HUES64 (cell line): ENCODE data around the gene SERPINA7. TPM values are rescaled to one million over a fixed set of nuclear protein-coding genes. Genes with fewer than 3 reads are reported as not detected.

Experiments used
- H3K27ac ChIP-seq: 2 replicates; pipeline ENCODE4 v1.7.0; 2013; ENCODE audit warnings: low read depth, low read length, inconsistent platforms
- H3K27me3 ChIP-seq: 2 replicates; pipeline ENCODE4 v1.6.1; 2013; ENCODE audit warnings: mild to moderate bottlenecking, low read length; ENCODE audit not compliant: insufficient read depth
- H3K36me3 ChIP-seq: 2 replicates; pipeline ENCODE4 v1.6.1; 2013; ENCODE audit warnings: mild to moderate bottlenecking, low read length; ENCODE audit not compliant: insufficient read depth
- H3K4me1 ChIP-seq: 2 replicates; pipeline ENCODE4 v1.6.1; 2013; ENCODE audit warnings: mild to moderate bottlenecking, low read length, moderate library complexity; ENCODE audit not compliant: insufficient read depth
- H3K4me3 ChIP-seq: 2 replicates; pipeline ENCODE4 v1.5.1; 2013; ENCODE audit warnings: mild to moderate bottlenecking, low read length, moderate library complexity
- H3K9ac ChIP-seq: 2 replicates; pipeline ENCODE4 v1.6.1; 2013; ENCODE audit warnings: mild to moderate bottlenecking, low read depth, low read length
- H3K9me3 ChIP-seq: 2 replicates; pipeline ENCODE4 v1.6.1; 2013; ENCODE audit warnings: low read depth, low read length; ENCODE audit not compliant: insufficient read depth
- WGBS: fragments of 150-250, 120-280 bp; methylation state at CpG from one replicate; pipeline ENCODE4 v1.1.7; 2013; ENCODE audit warnings: missing lambda C conversion rate; 5-methylcytosine and 5-hydroxymethylcytosine counted together
- polyA plus RNA-seq, 2 experiments: library from polyadenylated mRNA; stranded (reverse); fragments of 50-300 nt; gene quantifications; one replicate each; pipeline ENCODE4 v1.2.3, GENCODE V29; 2013

Gene SERPINA7, protein sequence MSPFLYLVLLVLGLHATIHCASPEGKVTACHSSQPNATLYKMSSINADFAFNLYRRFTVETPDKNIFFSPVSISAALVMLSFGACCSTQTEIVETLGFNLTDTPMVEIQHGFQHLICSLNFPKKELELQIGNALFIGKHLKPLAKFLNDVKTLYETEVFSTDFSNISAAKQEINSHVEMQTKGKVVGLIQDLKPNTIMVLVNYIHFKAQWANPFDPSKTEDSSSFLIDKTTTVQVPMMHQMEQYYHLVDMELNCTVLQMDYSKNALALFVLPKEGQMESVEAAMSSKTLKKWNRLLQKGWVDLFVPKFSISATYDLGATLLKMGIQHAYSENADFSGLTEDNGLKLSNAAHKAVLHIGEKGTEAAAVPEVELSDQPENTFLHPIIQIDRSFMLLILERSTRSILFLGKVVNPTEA
- polyA plus RNA-seq (2013, experiment 1 of 2): not detected
- polyA plus RNA-seq (2013, experiment 2 of 2): not detected

DNA sequence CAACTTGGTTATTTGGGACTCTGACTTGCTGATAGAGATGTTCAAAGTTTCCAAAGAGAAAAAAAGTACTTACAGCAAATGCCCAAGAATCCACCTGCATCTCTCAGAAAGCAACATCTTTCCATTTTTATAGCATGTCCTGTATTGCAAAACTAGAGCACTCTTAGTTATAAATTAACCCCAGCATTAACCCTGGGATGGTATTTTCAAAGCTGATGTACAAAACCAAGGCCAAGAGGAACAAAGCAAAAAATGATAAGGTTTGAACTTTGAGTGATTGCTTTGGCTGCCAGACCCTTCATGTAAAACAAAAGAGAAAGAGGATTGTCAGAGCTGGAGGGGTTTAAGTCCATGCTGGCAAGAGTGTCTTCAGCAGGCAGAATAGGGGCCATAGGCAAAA, at the start of gene SERPINA7:
Gene SERPINA7, minus strand, starts transcription at position 103 of the 400 bp plus-strand sequence. CDS start 1,669 bp downstream, outside the sequence.
- no peak within 1 kb of the TSS for H3K27ac ChIP-seq
- H3K27me3 ChIP-seq: no peaks in the 10 kb centered on the region
- H3K4me3 ChIP-seq: no peak within 1 kb of the TSS
- H3K9me3 ChIP-seq: no peaks in the 10 kb centered on the region
- no peaks in the 10 kb centered on the region for H3K36me3 ChIP-seq
- H3K4me1 ChIP-seq: no peaks in the 10 kb centered on the region
- H3K9ac ChIP-seq: no peak within 1 kb of the TSS

DNA sequence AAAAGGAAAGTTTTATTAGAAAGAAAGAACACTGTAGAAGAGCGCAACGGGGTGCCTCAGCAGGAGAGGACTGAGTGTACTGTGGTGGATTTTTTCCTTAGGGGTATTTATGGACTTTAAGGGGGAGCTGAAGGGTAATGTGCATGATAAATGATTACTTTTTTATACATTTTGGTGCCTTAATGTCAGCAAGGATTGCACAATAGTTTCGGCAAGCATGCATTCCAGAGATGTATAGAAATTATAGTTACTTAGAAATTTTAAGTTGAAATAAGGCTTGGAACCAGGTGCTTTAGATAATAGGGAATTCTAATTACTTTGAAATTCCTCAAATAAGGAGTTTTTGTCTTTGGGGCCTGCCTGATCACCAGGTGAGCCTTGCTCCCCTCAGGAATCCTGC, 30.5 kb upstream of the SERPINA7 start:
- Histone ChIP-seq H3K27me3 (no peaks in the 10 kb centered on the region), H3K4me3 (no peak overlapping the region), H3K27ac (no peak overlapping the region), H3K9ac (no peak overlapping the region), H3K36me3 (no peaks in the 10 kb centered on the region), H3K4me1 (no peaks in the 10 kb centered on the region), H3K9me3 (no peaks in the 10 kb centered on the region)
- WGBS: 91% methylated on average over 3 of the region's 3 CpGs

DNA sequence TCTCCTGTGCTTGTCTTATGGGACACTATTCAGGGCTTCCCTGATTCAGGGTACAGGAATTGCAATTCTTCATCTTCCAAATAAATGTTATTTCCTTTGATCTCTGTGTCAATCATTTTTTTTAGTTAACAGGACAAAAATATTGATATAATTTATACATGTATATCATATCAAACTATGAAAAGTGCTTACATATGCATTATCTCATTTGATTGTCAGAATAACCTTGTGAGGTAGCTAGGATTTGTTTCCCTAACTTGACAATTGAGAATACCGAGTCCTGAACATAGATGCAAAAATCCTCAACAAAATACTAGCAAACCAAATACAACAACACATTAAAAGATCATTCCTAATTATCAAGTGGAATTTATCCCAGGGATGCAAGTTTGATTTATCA, 11.5 kb upstream of the SERPINA7 start:
- no peaks in the 10 kb centered on the region for H3K36me3 ChIP-seq
- WGBS: no CpG with 5 or more reads among the region's 1 CpG
- H3K9me3 ChIP-seq: no peaks in the 10 kb centered on the region
- no peak overlapping the region for H3K9ac ChIP-seq
- no peaks in the 10 kb centered on the region for H3K27me3 ChIP-seq
- H3K4me1 ChIP-seq: no peaks in the 10 kb centered on the region
- no peak overlapping the region for H3K4me3 ChIP-seq
- H3K27ac ChIP-seq: no peak overlapping the region

DNA sequence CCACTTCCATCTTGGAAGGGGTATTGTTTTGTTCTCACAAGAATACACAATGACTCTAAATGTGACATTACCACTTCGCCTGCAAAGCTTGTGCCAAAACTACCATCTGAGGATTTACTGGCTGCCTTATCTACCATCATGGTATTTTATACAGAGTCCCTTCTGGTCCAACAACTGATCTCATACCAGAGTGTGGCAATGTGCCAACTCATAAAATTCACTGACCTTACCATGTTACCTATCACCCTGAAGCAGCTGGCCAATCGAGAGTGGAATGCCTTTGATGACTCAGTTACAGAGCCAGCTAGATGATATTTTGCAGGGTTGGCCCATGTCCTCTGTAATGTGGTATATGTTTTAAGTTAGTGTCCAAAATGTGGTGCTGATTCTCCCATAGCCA, 3.8 kb upstream of the SERPINA7 start:
- H3K9ac ChIP-seq: no peak overlapping the region

DNA sequence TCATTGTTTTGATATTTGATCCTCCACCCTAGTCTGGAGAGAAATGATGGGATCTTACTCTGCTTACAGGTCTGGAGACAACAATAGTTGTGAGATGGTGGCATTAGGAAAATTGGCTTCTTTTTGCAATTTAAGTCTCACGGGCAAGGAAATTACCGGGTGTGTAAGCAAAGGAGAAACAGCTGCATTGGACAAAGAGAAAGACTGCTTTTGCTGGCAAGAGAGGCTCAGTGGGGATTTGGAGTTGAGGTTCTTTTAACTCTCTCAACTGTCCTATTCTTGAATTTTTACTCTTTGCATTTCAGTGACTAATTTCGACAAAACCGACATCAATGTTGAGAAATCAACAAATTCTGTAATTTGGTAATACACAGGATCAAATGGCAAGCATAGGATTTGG, 2.3 kb upstream of the SERPINA7 start:
- whole genome bisulfite sequencing: 87% methylated on average over 4 of the region's 4 CpGs
- no peaks in the 10 kb centered on the region for H3K4me1 ChIP-seq
- H3K27ac ChIP-seq: no peak overlapping the region
- no peak overlapping the region for H3K9ac ChIP-seq
- no peaks in the 10 kb centered on the region for H3K27me3 ChIP-seq
- no peak overlapping the region for H3K4me3 ChIP-seq
- no peaks in the 10 kb centered on the region for H3K36me3 ChIP-seq
- H3K9me3 ChIP-seq: no peaks in the 10 kb centered on the region

More for the DNA sequence above, 3.8 kb upstream of the SERPINA7 start:
- no peaks in the 10 kb centered on the region for H3K27me3 ChIP-seq
- WGBS: 69% methylated on average over 2 of the region's 2 CpGs
- H3K27ac ChIP-seq: no peak overlapping the region
- H3K4me3 ChIP-seq: no peak overlapping the region
- no peaks in the 10 kb centered on the region for H3K9me3 ChIP-seq
- no peaks in the 10 kb centered on the region for H3K36me3 ChIP-seq
- H3K4me1 ChIP-seq: no peaks in the 10 kb centered on the region

DNA sequence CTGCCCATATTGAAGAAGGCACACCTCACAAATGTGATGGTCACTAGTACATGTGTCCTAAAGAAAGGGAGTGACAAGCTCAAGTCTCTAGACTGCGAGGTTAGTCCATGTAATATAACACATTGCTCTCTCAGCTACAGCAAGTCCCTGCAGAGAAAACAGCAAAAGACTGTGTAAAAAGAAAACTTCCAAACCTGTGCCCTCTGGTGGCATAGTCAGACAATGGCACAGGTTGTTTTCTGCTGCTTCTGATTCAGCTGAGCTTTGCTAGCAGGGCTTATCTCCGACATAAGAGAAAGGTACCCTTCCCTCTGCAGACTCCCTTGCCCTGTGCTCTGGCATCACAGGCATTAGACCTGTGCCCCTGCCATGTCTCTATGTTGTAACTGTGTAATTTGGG, 1.4 kb upstream of the SERPINA7 start:
- H3K36me3 ChIP-seq: no peaks in the 10 kb centered on the region
- H3K27me3 ChIP-seq: no peaks in the 10 kb centered on the region
- H3K9me3 ChIP-seq: no peaks in the 10 kb centered on the region
- no peaks in the 10 kb centered on the region for H3K4me1 ChIP-seq
- no peak overlapping the region for H3K9ac ChIP-seq
- no peak overlapping the region for H3K27ac ChIP-seq
- H3K4me3 ChIP-seq: no peak overlapping the region
- WGBS: 96% methylated on average over 2 of the region's 2 CpGs

DNA sequence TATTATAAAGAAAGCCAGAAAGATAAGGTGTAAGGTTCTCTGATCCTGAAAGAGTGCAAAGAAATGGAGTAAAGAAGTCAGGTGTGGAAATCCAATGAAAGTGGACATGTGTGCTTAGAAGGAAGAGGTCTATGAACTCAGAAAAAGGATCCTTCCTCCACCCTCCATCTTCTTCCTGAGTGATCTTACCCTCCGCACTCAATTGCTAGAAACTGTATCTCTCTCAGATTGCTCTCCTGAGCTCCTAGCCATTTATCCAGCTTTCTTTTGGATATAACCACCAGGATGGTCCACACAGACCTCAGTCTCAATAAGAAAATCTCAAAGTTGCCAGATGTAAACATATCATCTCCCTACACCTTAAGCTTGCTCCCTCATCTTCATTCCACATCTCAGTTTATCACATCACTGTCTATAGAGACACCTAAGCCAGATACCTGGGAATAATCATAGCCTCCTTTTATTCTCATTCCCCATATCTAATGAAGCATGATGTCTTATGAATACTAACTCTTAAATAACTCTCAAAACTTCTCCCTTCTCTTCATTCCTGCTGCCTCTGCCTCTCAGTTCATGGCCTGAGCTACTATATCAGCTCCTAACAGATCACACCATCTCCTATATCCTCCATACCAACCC, 573 bp downstream of the SERPINA7 start:
- 88% methylated on average over 1 of the region's 1 CpG for WGBS

DNA sequence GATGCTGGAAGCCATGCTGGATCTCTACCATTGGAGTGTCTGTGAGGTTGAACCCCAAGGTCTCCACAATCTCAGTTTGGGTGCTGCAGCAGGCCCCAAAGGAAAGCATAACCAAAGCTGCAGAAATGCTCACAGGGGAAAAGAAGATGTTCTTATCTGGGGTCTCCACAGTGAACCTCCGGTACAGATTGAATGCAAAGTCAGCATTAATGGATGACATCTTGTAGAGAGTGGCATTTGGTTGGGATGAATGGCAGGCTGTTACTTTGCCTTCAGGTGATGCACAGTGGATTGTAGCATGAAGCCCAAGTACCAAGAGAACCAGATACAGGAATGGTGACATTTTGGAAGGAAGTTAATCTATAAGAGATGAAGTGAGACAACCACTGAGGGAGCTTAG, 1.8 kb downstream of the SERPINA7 start:
- Histone ChIP-seq H3K9ac (no peak overlapping the region), H3K27ac (no peak overlapping the region), H3K27me3 (no peaks in the 10 kb centered on the region), H3K36me3 (no peaks in the 10 kb centered on the region), H3K4me1 (no peaks in the 10 kb centered on the region), H3K4me3 (no peak overlapping the region), H3K9me3 (no peaks in the 10 kb centered on the region)
- 92% methylated on average over 1 of the region's 1 CpG for WGBS

More for the DNA sequence above, 573 bp downstream of the SERPINA7 start:
- Histone ChIP-seq H3K9me3 (no peaks in the 10 kb centered on the region), H3K27me3 (no peaks in the 10 kb centered on the region), H3K36me3 (no peaks in the 10 kb centered on the region), H3K27ac (no peak overlapping the region), H3K4me3 (no peak overlapping the region), H3K9ac (no peak overlapping the region), H3K4me1 (no peaks in the 10 kb centered on the region)

DNA sequence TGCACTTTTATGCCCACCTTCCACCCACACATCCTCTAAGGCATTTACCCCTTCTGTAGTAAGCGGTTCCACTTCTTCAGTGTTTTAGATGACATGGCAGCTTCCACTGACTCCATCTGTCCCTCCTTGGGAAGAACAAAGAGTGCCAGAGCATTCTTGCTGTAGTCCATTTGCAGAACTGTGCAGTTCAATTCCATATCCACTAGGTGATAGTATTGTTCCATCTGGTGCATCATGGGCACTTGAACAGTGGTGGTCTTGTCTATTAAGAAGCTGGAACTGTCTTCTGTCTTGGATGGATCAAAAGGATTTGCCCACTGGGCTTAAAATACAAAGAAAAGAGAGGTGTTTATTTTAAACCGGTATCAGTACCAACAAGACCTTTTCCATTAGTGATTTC, 3.5 kb downstream of the SERPINA7 start:
- Histone ChIP-seq H3K36me3 (no peaks in the 10 kb centered on the region), H3K4me1 (no peaks in the 10 kb centered on the region), H3K9me3 (no peaks in the 10 kb centered on the region), H3K9ac (no peak overlapping the region), H3K4me3 (no peak overlapping the region), H3K27ac (no peak overlapping the region), H3K27me3 (no peaks in the 10 kb centered on the region)
- 94% methylated on average over 1 of the region's 2 CpGs for WGBS

DNA sequence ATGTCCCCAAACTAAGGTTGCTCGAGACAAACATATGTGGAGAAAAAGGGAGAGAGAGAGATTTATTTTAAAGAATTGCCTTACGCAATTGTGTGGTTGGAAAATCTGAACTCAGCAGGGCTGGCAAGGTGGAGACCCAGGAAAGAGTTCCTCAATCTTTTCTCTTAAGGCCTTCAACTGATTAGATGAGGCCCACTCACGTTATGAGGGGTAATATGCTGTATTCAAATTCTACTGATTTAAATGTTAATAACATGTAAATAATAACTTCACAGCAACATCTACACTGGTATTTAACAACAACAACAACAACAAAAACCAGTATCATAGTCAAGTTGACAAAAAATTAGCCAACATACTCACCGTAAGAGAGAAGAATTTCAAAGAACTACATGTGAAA, 14.6 kb downstream of the SERPINA7 start:
- Histone ChIP-seq H3K4me3 (no peak overlapping the region), H3K36me3 (no peaks in the 10 kb centered on the region)
- WGBS: 100% methylated on average over 2 of the region's 4 CpGs

DNA sequence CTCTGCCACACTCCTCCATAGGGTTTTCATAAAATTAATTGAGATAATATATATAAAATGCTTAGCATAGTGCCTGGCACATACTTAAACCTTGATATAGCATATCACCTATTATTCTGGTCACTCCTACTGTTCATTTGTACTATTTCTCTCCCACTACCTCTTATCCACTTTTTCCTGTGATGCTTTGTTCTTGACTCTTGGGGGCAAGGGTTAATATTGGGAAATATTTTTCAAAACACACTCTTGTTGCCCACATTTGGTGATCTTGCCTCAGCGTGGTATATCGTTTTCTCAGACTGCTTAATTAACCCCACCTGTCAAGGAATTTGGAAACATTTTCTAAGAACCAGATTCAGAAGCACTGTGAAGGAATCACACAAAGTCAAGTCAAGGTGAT, 16.3 kb downstream of the SERPINA7 start:
- Histone ChIP-seq H3K4me1 (no peaks in the 10 kb centered on the region), H3K4me3 (no peak overlapping the region), H3K9me3 (no peaks in the 10 kb centered on the region), H3K9ac (no peak overlapping the region), H3K27ac (no peak overlapping the region), H3K27me3 (no peaks in the 10 kb centered on the region), H3K36me3 (no peaks in the 10 kb centered on the region)
- 94% methylated on average over 2 of the region's 2 CpGs for WGBS

More for the DNA sequence above, 14.6 kb downstream of the SERPINA7 start:
- Histone ChIP-seq H3K9ac (no peak overlapping the region), H3K4me1 (no peaks in the 10 kb centered on the region), H3K27me3 (no peaks in the 10 kb centered on the region), H3K9me3 (no peaks in the 10 kb centered on the region), H3K27ac (no peak overlapping the region)
